ENCODE measurements around the gene PRKCH.

DNA sequence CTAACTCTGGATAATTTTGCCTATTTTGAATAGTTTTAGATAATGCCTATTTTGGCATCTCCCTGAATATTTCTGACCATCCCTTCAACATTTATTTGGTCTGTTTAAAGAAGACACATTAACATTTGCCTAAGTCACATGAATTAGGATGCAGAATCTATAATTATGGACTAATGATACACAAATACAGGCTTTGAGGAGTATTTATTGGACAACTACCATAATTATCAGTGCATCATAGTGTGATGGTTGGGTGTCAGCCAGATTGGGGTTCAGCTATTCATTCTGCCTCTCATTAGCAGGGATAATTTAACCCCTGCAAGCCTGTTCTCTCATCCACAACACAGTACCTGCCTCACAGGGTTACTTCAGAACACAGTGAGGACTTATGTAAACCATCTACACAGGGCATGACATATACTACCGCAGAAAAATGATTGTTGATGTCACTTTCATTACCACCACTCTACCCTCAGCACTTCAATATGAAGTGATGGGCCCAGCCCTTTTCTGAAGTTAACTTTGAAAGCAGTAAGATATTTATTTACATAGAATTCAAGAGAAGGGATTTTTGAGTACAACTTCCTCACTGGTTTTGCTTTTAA, 14.4 kb downstream of the PRKCH start:
- TF ChIP-seq, protein P1, sequence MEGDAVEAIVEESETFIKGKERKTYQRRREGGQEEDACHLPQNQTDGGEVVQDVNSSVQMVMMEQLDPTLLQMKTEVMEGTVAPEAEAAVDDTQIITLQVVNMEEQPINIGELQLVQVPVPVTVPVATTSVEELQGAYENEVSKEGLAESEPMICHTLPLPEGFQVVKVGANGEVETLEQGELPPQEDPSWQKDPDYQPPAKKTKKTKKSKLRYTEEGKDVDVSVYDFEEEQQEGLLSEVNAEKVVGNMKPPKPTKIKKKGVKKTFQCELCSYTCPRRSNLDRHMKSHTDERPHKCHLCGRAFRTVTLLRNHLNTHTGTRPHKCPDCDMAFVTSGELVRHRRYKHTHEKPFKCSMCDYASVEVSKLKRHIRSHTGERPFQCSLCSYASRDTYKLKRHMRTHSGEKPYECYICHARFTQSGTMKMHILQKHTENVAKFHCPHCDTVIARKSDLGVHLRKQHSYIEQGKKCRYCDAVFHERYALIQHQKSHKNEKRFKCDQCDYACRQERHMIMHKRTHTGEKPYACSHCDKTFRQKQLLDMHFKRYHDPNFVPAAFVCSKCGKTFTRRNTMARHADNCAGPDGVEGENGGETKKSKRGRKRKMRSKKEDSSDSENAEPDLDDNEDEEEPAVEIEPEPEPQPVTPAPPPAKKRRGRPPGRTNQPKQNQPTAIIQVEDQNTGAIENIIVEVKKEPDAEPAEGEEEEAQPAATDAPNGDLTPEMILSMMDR (conservative IDR thresholded peaks at IDR 0.05; ENCODE audit: low read length), result no peak
- no peak for TF ChIP-seq EZH2phosphoT487 (IDR thresholded peaks at IDR 0.05; ENCODE audit: borderline replicate concordance, low read depth, low read length)
